GM12878 (cell line): ENCODE results near the gene LVRN. TPM values are rescaled to one million over a fixed set of nuclear protein-coding genes. Genes with fewer than 3 reads are reported as not detected.

Source experiments
- ATAC-seq: fragments of 200-7000 bp; cut with Tn5 transposase; 3 replicates; pipeline ENCODE4 v1.9.1; 2020; ENCODE audit warnings: mild to moderate bottlenecking, moderate library complexity
- BruUV-seq: library from RNA; stranded (reverse); fragments of 400-500 nt; replicated peaks from 2 replicates; lab custom pipeline; 2021; lab: Mats Ljungman, UMichigan
- CTCF ChIA-PET: fragments of 300-600 bp; sonication (Branson Sonifier 250); formaldehyde crosslinking; extraction: SDS; loops from one replicate; lab custom pipeline; 2021; ENCODE audit warnings: inconsistent platforms; lab: Yijun Ruan, JAX
- POLR2A ChIA-PET: fragments of 350-600 bp; formaldehyde crosslinking; extraction: SDS; loops from one replicate; lab custom pipeline; 2021; ENCODE audit warnings: inconsistent platforms; lab: Charles Lee
- RAD21 ChIA-PET: fragments of 300-600 bp; sonication (Branson Sonifier 250); formaldehyde crosslinking; loops from one replicate; lab custom pipeline; 2023; ENCODE audit warnings: antibody characterized with exemption; ENCODE audit not compliant: unreplicated experiment; lab: Charles Lee
- SMC1A ChIA-PET: fragments of 300-600 bp; sonication (Branson Sonifier 250); formaldehyde crosslinking; loops from one replicate; lab custom pipeline; 2023; ENCODE audit not compliant: unreplicated experiment, uncharacterized antibody; lab: Charles Lee
- DNase-seq: peaks from one replicate; pipeline ENCODE4 v3.0.0-alpha.2; 2011; ENCODE audit warnings: low read depth, low spot score
- FAIRE-seq: peaks from 3 replicates; lab custom pipeline; 2011; peaks lifted over from hg19 to GRCh38; lab: Jason Lieb, UNC
- H2AFZ ChIP-seq: 2 replicates; pipeline ENCODE4 v1.6.0; 2011; ENCODE audit warnings: low read depth, low read length, control low read depth; ENCODE audit not compliant: control insufficient read depth
- H3K27ac ChIP-seq: 2 replicates; pipeline ENCODE4 v1.5.1; 2011; ENCODE audit warnings: control low read depth; ENCODE audit not compliant: control insufficient read depth, insufficient read depth
- H3K27me3 ChIP-seq, 2 experiments: replicated peaks in 1 of 2; 2 replicates each; pipeline versions ENCODE4 v1.6.0 to v1.6.1; 2011; ENCODE audit warnings: low read length in 1 of 2; ENCODE audit not compliant: control insufficient read depth in 2 of 2, insufficient read depth in 2 of 2
- H3K36me3 ChIP-seq, 2 experiments: 2 replicates each; pipeline ENCODE4 v1.5.1; 2011; ENCODE audit warnings: low read length in 1 of 2; ENCODE audit not compliant: control insufficient read depth in 2 of 2, insufficient read depth in 2 of 2
- H3K4me1 ChIP-seq: 2 replicates; pipeline ENCODE4 v1.6.1; 2011; ENCODE audit warnings: mild to moderate bottlenecking, low read length, moderate library complexity, mixed read lengths; ENCODE audit not compliant: control insufficient read depth, insufficient read depth
- H3K4me2 ChIP-seq: 2 replicates; pipeline ENCODE4 v1.6.0; 2011; ENCODE audit warnings: control low read depth; ENCODE audit not compliant: control insufficient read depth, insufficient read depth
- H3K4me3 ChIP-seq: fragments of 200-600 bp; sonication (generic); 2 replicates; pipeline ENCODE4 v1.5.1; 2016
- H3K79me2 ChIP-seq: 2 replicates; pipeline ENCODE4 v1.6.0; 2011; ENCODE audit warnings: low read length; ENCODE audit not compliant: control insufficient read depth, insufficient read depth
- H3K9ac ChIP-seq: 2 replicates; pipeline ENCODE4 v1.8.0; 2011; ENCODE audit warnings: low read length, control low read depth, mixed read lengths; ENCODE audit not compliant: control insufficient read depth, insufficient read depth
- H3K9me3 ChIP-seq: replicated peaks from 3 replicates; pipeline ENCODE4 v1.5.1; 2011; ENCODE audit warnings: mild to moderate bottlenecking, low read length; ENCODE audit not compliant: control insufficient read depth, insufficient read depth
- H4K20me1 ChIP-seq: 2 replicates; pipeline ENCODE4 v1.6.0; 2011; ENCODE audit not compliant: control insufficient read depth, insufficient read depth
- IRF4 ChIP-seq: IDR thresholded peaks from 2 replicates; pipeline ENCODE4 v1.6.1; 2011; ENCODE audit warnings: low read depth, low read length
- JUND ChIP-seq: IDR thresholded peaks from 2 replicates; pipeline ENCODE4 v1.6.1; 2012; ENCODE audit warnings: low read depth, mild to moderate bottlenecking, low read length, improper control_type of control experiment, moderate library complexity
- KAT2A ChIP-seq: conservative IDR thresholded peaks from 2 replicates; pipeline ENCODE4 v1.6.1; 2011; ENCODE audit warnings: low read depth, low read length; ENCODE audit not compliant: control insufficient read depth
- PAX5 ChIP-seq: IDR thresholded peaks from 2 replicates; pipeline ENCODE4 v1.6.1; 2011; ENCODE audit warnings: low read depth, low read length, borderline replicate concordance
- RBBP5 ChIP-seq: fragments of 200-600 bp; sonication (generic); conservative IDR thresholded peaks from 2 replicates; pipeline ENCODE4 v1.6.1; 2016
- RELA ChIP-seq: fragments of 450-650 bp; IDR thresholded peaks from 2 replicates; pipeline ENCODE4 v1.8.0; 2014; ENCODE audit warnings: borderline replicate concordance; ENCODE audit not compliant: partially characterized antibody
- TAF1 ChIP-seq: IDR thresholded peaks from 2 replicates; pipeline ENCODE4 v1.6.1; 2011; ENCODE audit warnings: mild to moderate bottlenecking, low read depth, low read length, borderline replicate concordance
- ZNF217 ChIP-seq: fragments of 450-650 bp; IDR thresholded peaks from 2 replicates; pipeline ENCODE4 v1.6.1; 2017; ENCODE audit warnings: antibody characterized with exemption, mild to moderate bottlenecking
- ZNF622 ChIP-seq: fragments of 450-650 bp; IDR thresholded peaks from 2 replicates; pipeline ENCODE4 v1.6.1; 2017; ENCODE audit warnings: mild to moderate bottlenecking, inconsistent platforms
- WGBS: methylation state at CpG from one replicate; pipeline ENCODE4 v1.1.6; 2016; ENCODE audit warnings: low lambda C conversion rate; ENCODE audit not compliant: insufficient replicate concordance, insufficient coverage; ENCODE audit errors: missing lambda C conversion rate; 5-methylcytosine and 5-hydroxymethylcytosine counted together
- in situ Hi-C: fragments of 300-500 bp; cut with MboI; formaldehyde crosslinking; loops from 9 replicates; pipeline ENCODE4 v1.14.3; 2018; ENCODE audit warnings: mixed read lengths
- intact Hi-C: fragments of 100-400 bp; cut with micrococcal nuclease; formaldehyde crosslinking; loops from one replicate; pipeline ENCODE4 v1.14.2; 2022; ENCODE audit not compliant: unreplicated experiment
- polyA plus RNA-seq, 11 experiments: library from polyadenylated mRNA; depleted of rRNA in 4 of 11; unstranded in 6 of 11; stranded (reverse) in 5 of 11; fragments of >200 nt; fragmentation: Nextera tagmentation in 4 of 11; fragmentation: Illumina TruSeq in 1 of 11; extraction: Ambion mirVana in 4 of 11; extraction: Trizol in 1 of 11; gene quantifications; 1 replicate in 1 of 11; 2 replicates in 10 of 11; pipeline versions ENCODE4 v1.2.1 to v1.2.3, GENCODE V29; 2011 to 2016; ENCODE audit warnings: inconsistent platforms in 2 of 11, missing spikeins in 2 of 11, low read depth in 1 of 11
- total RNA-seq, 4 experiments: library from RNA; depleted of rRNA in 3 of 4; stranded (reverse); fragments of >200 nt in 3 of 4; fragmentation: Illumina TruSeq in 1 of 4; extraction: Trizol in 1 of 4; gene quantifications; 2 replicates each; pipeline versions ENCODE4 v1.2.1 to v1.2.3, GENCODE V29; 2013 to 2021
- TF ChIP-seq, protein P1 (sequence below): IDR thresholded peaks from 2 replicates; pipeline ENCODE4 v1.6.1; 2012; ENCODE audit warnings: mild to moderate bottlenecking, low read depth, low read length
- TF ChIP-seq, protein P2 (sequence below): IDR thresholded peaks from 2 replicates; pipeline ENCODE4 v1.6.1; 2012; ENCODE audit warnings: low read length, inconsistent platforms

Gene LVRN
- total and polyA plus RNA-seq, 10 of the 15 experiments (the other 5 are each of a cell fraction or from before 2014, with no cell fraction given), result 0.04 to 0.87 (median 0.11) TPM; not detected in 4

DNA sequence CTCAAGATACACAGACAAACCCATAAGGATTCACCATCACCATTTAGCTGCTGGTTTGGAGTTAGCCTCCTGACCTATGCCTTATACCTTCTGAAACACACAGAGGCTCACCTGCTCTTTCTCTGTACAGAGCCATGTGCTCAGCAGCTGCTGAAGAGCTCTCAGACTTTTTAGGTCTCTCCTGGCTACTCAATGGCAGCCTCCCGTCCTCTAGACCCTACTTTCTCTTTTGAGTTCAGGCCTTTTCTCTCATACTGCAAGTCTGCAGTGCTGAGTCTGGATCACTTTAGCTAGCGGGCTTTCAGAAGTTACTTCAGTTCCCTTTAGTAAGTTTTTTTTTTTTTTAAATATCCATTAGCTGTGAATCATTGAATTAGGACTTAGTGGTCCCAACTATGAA lies 25.7 kb downstream of the LVRN start:
- H4K20me1 ChIP-seq, result no peaks in the 10 kb centered on the region
- H3K27me3 ChIP-seq, result no peaks in the 10 kb centered on the region; a peak in 1 of 4 replicates
- no peak overlapping the region for H3K4me2 ChIP-seq
- no peaks in the 10 kb centered on the region for H3K36me3 ChIP-seq
- CTCF ChIA-PET, result interaction anchor here (1.4 kb wide), 1 partner anchor 26 kb away, joined by 5 read pairs; no protein-coding TSS in a partner anchor
- RAD21 ChIA-PET, result no interaction called here
- no peak overlapping the region for H3K9ac ChIP-seq
- FAIRE-seq (no peak), ATAC-seq (no peak), DNase-seq (no peak)
- H3K4me3 ChIP-seq, result no peak overlapping the region
- BruUV-seq, result no TSS peak
- no peak overlapping the region for H3K27ac ChIP-seq
- intact Hi-C loops (no loop called here), in situ Hi-C loops (no loop called here)
- no peaks in the 10 kb centered on the region for H3K4me1 ChIP-seq
- H2AFZ ChIP-seq, result no peak overlapping the region
- no peaks in the 10 kb centered on the region for H3K79me2 ChIP-seq
- POLR2A ChIA-PET, result no interaction called here
- no peak for TF ChIP-seq IRF4
- no peak for TF ChIP-seq PAX5
- WGBS, result 90% methylated on average over 2 of the region's 2 CpGs
- H3K9me3 ChIP-seq, result no peaks in the 10 kb centered on the region
- SMC1A ChIA-PET, result interaction anchor here (1.1 kb wide), 1 partner anchor 10 kb away, joined by 4 read pairs; no protein-coding TSS in a partner anchor

DNA sequence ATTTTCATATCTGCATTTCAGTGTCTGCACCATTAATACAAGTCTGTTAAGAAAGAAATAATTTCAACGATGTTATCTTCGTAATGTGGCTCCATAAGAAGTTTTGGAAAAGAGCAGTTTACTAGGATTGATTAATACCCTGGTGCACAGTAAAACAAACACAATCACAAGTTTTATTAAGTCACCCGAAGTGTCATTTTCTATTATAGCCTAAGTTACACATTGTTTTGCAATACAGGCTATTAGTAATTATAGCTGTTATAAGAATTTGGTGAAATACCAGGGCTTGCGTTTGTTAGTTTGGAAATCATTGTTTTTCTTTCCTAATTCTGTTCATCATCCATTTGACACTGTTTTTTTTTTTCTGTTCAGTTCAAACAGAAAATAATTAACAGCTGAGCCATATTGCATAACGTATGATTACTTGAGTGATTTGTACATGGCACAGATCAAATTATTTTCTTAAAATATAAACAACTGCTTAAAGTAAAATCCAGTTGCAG lies 30.6 kb downstream of the LVRN start:
- ChIA-PET RAD21 (no interaction called here), CTCF (interaction anchor here (1.2 kb wide), 1 partner anchor 75 kb away, joined by 3 read pairs; no protein-coding TSS in a partner anchor), POLR2A (no interaction called here), SMC1A (no interaction called here)
- Histone ChIP-seq H3K27me3 (no peaks in the 10 kb centered on the region; a peak in 1 of 4 replicates), H3K36me3 (no peaks in the 10 kb centered on the region), H3K9me3 (no peaks in the 10 kb centered on the region), H3K4me3 (no peak overlapping the region), H4K20me1 (no peaks in the 10 kb centered on the region), H2AFZ (no peak overlapping the region), H3K79me2 (no peaks in the 10 kb centered on the region), H3K4me2 (no peak overlapping the region), H3K27ac (no peak overlapping the region), H3K4me1 (no peaks in the 10 kb centered on the region), H3K9ac (no peak overlapping the region)
- ATAC-seq, result no peak
- WGBS, result 74% methylated on average over 5 of the region's 5 CpGs
- in situ Hi-C loops, result no loop called here
- intact Hi-C loops, result no loop called here
- BruUV-seq, result no TSS peak
- DNase-seq, result no peak
- FAIRE-seq, result no peak
- TF ChIP-seq ZNF217, result no peak
- TF ChIP-seq RBBP5, result no peak
- TF ChIP-seq, protein P1, sequence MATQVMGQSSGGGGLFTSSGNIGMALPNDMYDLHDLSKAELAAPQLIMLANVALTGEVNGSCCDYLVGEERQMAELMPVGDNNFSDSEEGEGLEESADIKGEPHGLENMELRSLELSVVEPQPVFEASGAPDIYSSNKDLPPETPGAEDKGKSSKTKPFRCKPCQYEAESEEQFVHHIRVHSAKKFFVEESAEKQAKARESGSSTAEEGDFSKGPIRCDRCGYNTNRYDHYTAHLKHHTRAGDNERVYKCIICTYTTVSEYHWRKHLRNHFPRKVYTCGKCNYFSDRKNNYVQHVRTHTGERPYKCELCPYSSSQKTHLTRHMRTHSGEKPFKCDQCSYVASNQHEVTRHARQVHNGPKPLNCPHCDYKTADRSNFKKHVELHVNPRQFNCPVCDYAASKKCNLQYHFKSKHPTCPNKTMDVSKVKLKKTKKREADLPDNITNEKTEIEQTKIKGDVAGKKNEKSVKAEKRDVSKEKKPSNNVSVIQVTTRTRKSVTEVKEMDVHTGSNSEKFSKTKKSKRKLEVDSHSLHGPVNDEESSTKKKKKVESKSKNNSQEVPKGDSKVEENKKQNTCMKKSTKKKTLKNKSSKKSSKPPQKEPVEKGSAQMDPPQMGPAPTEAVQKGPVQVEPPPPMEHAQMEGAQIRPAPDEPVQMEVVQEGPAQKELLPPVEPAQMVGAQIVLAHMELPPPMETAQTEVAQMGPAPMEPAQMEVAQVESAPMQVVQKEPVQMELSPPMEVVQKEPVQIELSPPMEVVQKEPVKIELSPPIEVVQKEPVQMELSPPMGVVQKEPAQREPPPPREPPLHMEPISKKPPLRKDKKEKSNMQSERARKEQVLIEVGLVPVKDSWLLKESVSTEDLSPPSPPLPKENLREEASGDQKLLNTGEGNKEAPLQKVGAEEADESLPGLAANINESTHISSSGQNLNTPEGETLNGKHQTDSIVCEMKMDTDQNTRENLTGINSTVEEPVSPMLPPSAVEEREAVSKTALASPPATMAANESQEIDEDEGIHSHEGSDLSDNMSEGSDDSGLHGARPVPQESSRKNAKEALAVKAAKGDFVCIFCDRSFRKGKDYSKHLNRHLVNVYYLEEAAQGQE, result no peak
- TF ChIP-seq ZNF622, result no peak
- TF ChIP-seq, protein P2, sequence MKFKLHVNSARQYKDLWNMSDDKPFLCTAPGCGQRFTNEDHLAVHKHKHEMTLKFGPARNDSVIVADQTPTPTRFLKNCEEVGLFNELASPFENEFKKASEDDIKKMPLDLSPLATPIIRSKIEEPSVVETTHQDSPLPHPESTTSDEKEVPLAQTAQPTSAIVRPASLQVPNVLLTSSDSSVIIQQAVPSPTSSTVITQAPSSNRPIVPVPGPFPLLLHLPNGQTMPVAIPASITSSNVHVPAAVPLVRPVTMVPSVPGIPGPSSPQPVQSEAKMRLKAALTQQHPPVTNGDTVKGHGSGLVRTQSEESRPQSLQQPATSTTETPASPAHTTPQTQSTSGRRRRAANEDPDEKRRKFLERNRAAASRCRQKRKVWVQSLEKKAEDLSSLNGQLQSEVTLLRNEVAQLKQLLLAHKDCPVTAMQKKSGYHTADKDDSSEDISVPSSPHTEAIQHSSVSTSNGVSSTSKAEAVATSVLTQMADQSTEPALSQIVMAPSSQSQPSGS, result no peak
- TF ChIP-seq RELA, result no peak
- TF ChIP-seq KAT2A, result no peak
- TF ChIP-seq JUND, result no peak
- no peak for TF ChIP-seq TAF1
